Mesenchymal stem cell (in vitro differentiated cells and primary cell): ENCODE measurements around the gene RBM10.

Source experiments
- DNase-seq: peaks from one replicate; pipeline ENCODE4 v3.0.0-alpha.2; 2013
- H2AFZ ChIP-seq: one replicate; pipeline ENCODE4 v1.6.1; 2013; ENCODE audit warnings: low read depth, mild to moderate bottlenecking, control low read depth, inconsistent platforms, low read length, moderate library complexity
- H2AK5ac ChIP-seq: 2 replicates; pipeline ENCODE4 v1.6.1; 2013; ENCODE audit warnings: low read length, moderate library complexity, mild to moderate bottlenecking, inconsistent platforms; ENCODE audit not compliant: severe bottlenecking
- H2BK120ac ChIP-seq: one replicate; pipeline ENCODE4 v1.6.1; 2013; ENCODE audit warnings: low read depth, mild to moderate bottlenecking, inconsistent platforms, low read length, moderate library complexity
- H2BK12ac ChIP-seq, 2 experiments: one replicate each; pipeline ENCODE4 v1.6.1; 2013; ENCODE audit warnings: inconsistent platforms in 2 of 2, low read length in 2 of 2, mild to moderate bottlenecking in 2 of 2, moderate library complexity in 2 of 2, control low read depth in 1 of 2
- H2BK15ac ChIP-seq: one replicate; pipeline ENCODE4 v1.6.1; 2013; ENCODE audit warnings: mild to moderate bottlenecking, low read depth, inconsistent platforms; ENCODE audit not compliant: poor library complexity, severe bottlenecking
- H2BK5ac ChIP-seq: 2 replicates; pipeline ENCODE4 v1.6.1; 2013; ENCODE audit warnings: low read depth, mild to moderate bottlenecking, low read length, control low read depth, inconsistent platforms; ENCODE audit not compliant: poor library complexity, severe bottlenecking
- H3K14ac ChIP-seq, 2 experiments: one replicate each; pipeline ENCODE4 v1.6.1; 2013; ENCODE audit warnings: inconsistent platforms in 2 of 2, low read length in 2 of 2, control low read depth in 1 of 2, mild to moderate bottlenecking in 1 of 2, moderate library complexity in 1 of 2
- H3K18ac ChIP-seq, 2 experiments: one replicate each; pipeline ENCODE4 v1.6.1; 2013; ENCODE audit warnings: inconsistent platforms in 2 of 2, low read length in 2 of 2, control low read depth in 1 of 2, low read depth in 1 of 2, mild to moderate bottlenecking in 1 of 2
- H3K23ac ChIP-seq, 2 experiments: one replicate each; pipeline ENCODE4 v1.6.1; 2013; ENCODE audit warnings: inconsistent platforms in 2 of 2, low read length in 2 of 2, mild to moderate bottlenecking in 2 of 2, moderate library complexity in 2 of 2, control low read depth in 1 of 2
- H3K27ac ChIP-seq: 2 replicates; pipeline ENCODE4 v1.5.1; 2013; ENCODE audit warnings: mild to moderate bottlenecking, moderate library complexity, low read length, control low read depth, inconsistent platforms; ENCODE audit not compliant: poor library complexity, severe bottlenecking
- H3K27me3 ChIP-seq, 2 experiments: 2 replicates each; pipeline versions ENCODE4 v1.6.1 to v1.7.0; 2013; ENCODE audit warnings: low read length in 2 of 2, mild to moderate bottlenecking in 2 of 2, moderate library complexity in 2 of 2, control low read depth in 1 of 2, inconsistent platforms in 1 of 2; ENCODE audit not compliant: control insufficient read depth in 1 of 2, insufficient read depth in 1 of 2
- H3K36me3 ChIP-seq, 2 experiments: 2 replicates each; pipeline versions ENCODE4 v1.6.1 to v1.7.0; 2013; ENCODE audit warnings: low read length in 2 of 2, control low read depth in 1 of 2, inconsistent platforms in 1 of 2, low read depth in 1 of 2, mild to moderate bottlenecking in 1 of 2; ENCODE audit not compliant: insufficient read depth in 2 of 2, control insufficient read depth in 1 of 2
- H3K4ac ChIP-seq, 2 experiments: one replicate each; pipeline ENCODE4 v1.6.1; 2013; ENCODE audit warnings: inconsistent platforms in 2 of 2, low read length in 2 of 2, mild to moderate bottlenecking in 2 of 2, moderate library complexity in 2 of 2, control low read depth in 1 of 2, low read depth in 1 of 2
- H3K4me1 ChIP-seq: 2 replicates; pipeline ENCODE4 v1.6.1; 2013; ENCODE audit warnings: low read depth, low read length, control low read depth; ENCODE audit not compliant: control insufficient read depth, insufficient read depth
- H3K4me2 ChIP-seq: 2 replicates; pipeline ENCODE4 v1.6.1; 2013; ENCODE audit warnings: low read length, mild to moderate bottlenecking, inconsistent platforms; ENCODE audit not compliant: poor library complexity, severe bottlenecking
- H3K4me3 ChIP-seq, 2 experiments: 2 replicates each; pipeline versions ENCODE4 v1.5.1 to v1.7.0; 2013; ENCODE audit warnings: low read length in 2 of 2, mild to moderate bottlenecking in 2 of 2, control low read depth in 1 of 2, low read depth in 1 of 2; ENCODE audit not compliant: insufficient read depth in 1 of 2
- H3K79me1 ChIP-seq: replicated peaks from 2 replicates; pipeline ENCODE4 v1.6.1; 2013; ENCODE audit warnings: mild to moderate bottlenecking, control low read depth, low read length, inconsistent platforms; ENCODE audit not compliant: poor library complexity, severe bottlenecking
- H3K9ac ChIP-seq: 2 replicates; pipeline ENCODE4 v1.7.0; 2013; ENCODE audit warnings: mild to moderate bottlenecking, low read length, moderate library complexity
- H3K9me3 ChIP-seq: 2 replicates; pipeline ENCODE4 v1.7.0; 2013; ENCODE audit warnings: mild to moderate bottlenecking, low read length; ENCODE audit not compliant: control insufficient read depth
- H4K8ac ChIP-seq: one replicate; pipeline ENCODE4 v1.6.1; 2013; ENCODE audit warnings: inconsistent platforms, mild to moderate bottlenecking, low read length, moderate library complexity
- H4K91ac ChIP-seq: one replicate; pipeline ENCODE4 v1.6.1; 2013; ENCODE audit warnings: mild to moderate bottlenecking, low read length, inconsistent platforms
- WGBS: methylation state at CpG from one replicate; pipeline ENCODE4 v1.1.7; 2013; ENCODE audit warnings: mixed read lengths; 5-methylcytosine and 5-hydroxymethylcytosine counted together

The RBM10 gene

DNA sequence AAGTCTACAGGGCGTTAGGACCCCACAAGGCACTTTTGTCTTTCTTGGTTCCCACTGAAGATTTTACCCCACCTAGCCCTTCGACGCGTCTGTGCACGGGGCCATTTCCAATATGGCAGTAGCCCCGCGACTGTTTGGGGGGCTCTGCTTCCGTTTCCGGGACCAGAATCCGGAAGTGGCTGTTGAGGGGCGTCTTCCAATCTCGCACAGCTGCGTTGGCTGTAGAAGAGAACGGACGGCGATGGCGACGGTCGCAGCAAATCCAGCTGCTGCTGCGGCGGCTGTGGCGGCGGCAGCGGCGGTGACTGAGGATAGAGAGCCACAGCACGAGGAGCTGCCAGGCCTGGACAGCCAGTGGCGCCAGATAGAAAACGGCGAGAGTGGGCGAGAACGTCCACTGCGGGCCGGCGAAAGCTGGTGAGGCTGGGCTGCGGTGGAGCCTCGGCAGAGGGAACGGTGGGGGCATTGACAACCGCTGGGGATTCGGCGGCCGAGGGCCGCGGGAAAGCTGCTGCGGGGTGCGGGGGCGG lies 87.8 kb downstream of the RBM10 start, which contains the start of gene USP11:
Gene USP11, plus strand, starts transcription at position 207 of the 530 bp plus-strand sequence. Its CDS starts 35 bp downstream, at position 242.
- Histone ChIP-seq H2BK5ac (peak within 1 kb of the TSS; percentile 44), H3K23ac (peak within 1 kb of the TSS in 1 of 2 experiments; percentile 24), H2AK5ac (peak within 1 kb of the TSS; percentile 36), H3K4ac (peak within 1 kb of the TSS; percentile 95 to 97), H3K79me1 (peaks cover 3% of the 10 kb centered on the region), H2AFZ (peak within 1 kb of the TSS; percentile 69), H4K91ac (peak within 1 kb of the TSS; percentile 93), H3K4me1 (peaks cover 2% of the 10 kb centered on the region), H3K27ac (peak within 1 kb of the TSS; percentile 77), H3K14ac (peak within 1 kb of the TSS in 1 of 2 experiments; percentile 89), H2BK12ac (peak within 1 kb of the TSS in 1 of 2 experiments; percentile 31), H3K9ac (peak within 1 kb of the TSS; percentile 100), H3K27me3 (peaks cover 0 to 36% of the 10 kb centered on the region in 2 experiments), H3K36me3 (peaks cover 14 to 17% of the 10 kb centered on the region in 2 experiments), H3K4me2 (peak within 1 kb of the TSS; percentile 77), H3K9me3 (no peaks in the 10 kb centered on the region), H3K18ac (peak within 1 kb of the TSS; percentile 70 to 95), H4K8ac (peak within 1 kb of the TSS; percentile 93), H2BK15ac (peak within 1 kb of the TSS; percentile 93), H2BK120ac (peak within 1 kb of the TSS; percentile 34), H3K4me3 (peak within 1 kb of the TSS; percentile 85 to 93)
- under 1% methylated on average over 31 of the region's 46 CpGs for WGBS
- DNase-seq = peak; percentile 56

DNA sequence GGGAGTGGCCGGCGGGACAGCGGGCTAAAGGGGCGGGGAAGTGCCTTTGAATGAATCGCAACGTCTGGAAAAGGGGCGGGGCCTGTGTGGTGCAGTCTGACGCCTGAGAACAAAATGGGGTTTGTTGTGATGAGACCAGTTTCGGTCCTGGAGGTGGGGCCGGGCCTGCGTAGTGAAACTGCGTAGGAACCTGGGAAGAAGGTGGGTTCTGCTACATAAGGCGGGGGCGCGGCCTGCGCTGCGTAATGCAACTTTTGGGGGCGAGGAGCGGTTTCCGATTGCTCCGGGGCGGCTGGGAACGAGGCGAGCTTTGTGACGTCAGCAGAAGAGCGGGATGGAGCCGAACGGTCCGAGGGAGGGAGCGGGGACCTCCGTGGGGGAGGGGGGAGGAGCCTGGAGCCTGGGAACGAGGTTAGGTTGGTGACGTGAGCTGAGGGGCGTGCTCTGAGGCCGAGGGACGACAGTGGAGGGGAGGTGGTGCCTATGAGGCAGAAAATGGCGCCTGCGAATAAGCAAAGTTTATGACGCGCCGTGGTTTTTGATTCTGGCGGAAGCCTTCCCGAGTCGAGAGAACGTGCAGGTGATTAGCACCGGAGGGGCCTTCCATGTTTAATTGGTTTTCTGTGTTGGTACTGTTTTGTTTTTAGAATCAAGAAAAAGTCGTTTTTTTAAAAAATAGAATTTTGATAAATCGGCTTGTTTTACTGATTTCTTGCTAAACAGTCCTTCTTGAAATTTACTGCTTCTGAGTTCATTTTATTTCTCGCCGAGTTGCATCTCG lies 88.5 kb downstream of the RBM10 start:
- Histone ChIP-seq H3K27ac (peak overlapping the region; percentile 73), H3K4me3 (peak overlapping the region; percentile 85 to 93), H2BK5ac (no peak overlapping the region), H3K9me3 (no peaks in the 10 kb centered on the region), H2AK5ac (no peak overlapping the region), H3K14ac (no peak overlapping the region), H2BK15ac (no peak overlapping the region), H3K27me3 (peaks cover 0 to 36% of the 10 kb centered on the region in 2 experiments), H3K9ac (peak overlapping the region; percentile 100), H2BK120ac (no peak overlapping the region), H3K18ac (no peak overlapping the region), H4K91ac (no peak overlapping the region), H2AFZ (no peak overlapping the region), H2BK12ac (no peak overlapping the region), H4K8ac (no peak overlapping the region), H3K4ac (no peak overlapping the region), H3K23ac (no peak overlapping the region), H3K4me2 (no peak overlapping the region), H3K4me1 (peaks cover 2% of the 10 kb centered on the region), H3K79me1 (peaks cover 2% of the 10 kb centered on the region), H3K36me3 (peaks cover 10 to 12% of the 10 kb centered on the region in 2 experiments)
- DNase-seq = peak; percentile 97
- WGBS = 1% methylated on average over 31 of the region's 51 CpGs

DNA sequence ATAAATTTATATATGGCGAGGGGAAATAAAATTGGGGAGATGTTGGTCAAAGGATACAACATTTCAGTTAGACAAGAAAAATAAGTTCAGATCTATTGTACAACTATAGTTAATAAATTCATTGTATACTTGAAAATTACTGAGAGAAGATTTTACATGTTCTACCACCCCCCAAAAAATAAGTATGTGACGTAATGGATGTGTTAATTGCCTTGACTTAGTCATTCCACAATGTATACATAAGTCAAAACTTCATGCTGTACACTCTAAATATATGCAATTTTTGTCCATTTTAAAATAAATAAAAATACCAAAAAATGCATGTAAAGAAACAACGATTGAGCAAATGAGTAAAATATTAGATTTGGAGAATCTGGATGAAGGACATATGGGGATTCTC lies 89.6 kb downstream of the RBM10 start:
- H3K79me1 ChIP-seq = peaks cover 5% of the 10 kb centered on the region
- H2BK120ac ChIP-seq = no peak overlapping the region
- no peak overlapping the region for H3K27ac ChIP-seq
- no peak overlapping the region for H2BK15ac ChIP-seq
- peaks cover 7% of the 10 kb centered on the region in 2 experiments for H3K36me3 ChIP-seq
- no peak overlapping the region for H2BK5ac ChIP-seq
- H3K4me1 ChIP-seq = peaks cover 2% of the 10 kb centered on the region
- H3K4me3 ChIP-seq = peak overlapping the region in 1 of 2 experiments; percentile 85
- H3K14ac ChIP-seq = no peak overlapping the region
- H3K9ac ChIP-seq = peak overlapping the region; percentile 100
- H3K9me3 ChIP-seq = no peaks in the 10 kb centered on the region
- H3K4me2 ChIP-seq = no peak overlapping the region
- H3K23ac ChIP-seq = no peak overlapping the region
- H2BK12ac ChIP-seq = no peak overlapping the region
- DNase-seq = no peak
- H3K18ac ChIP-seq = no peak overlapping the region
- WGBS = no CpG with 5 or more reads among the region's 3 CpGs
- no peak overlapping the region for H4K91ac ChIP-seq
- H3K4ac ChIP-seq = no peak overlapping the region
- H3K27me3 ChIP-seq = peaks cover 0 to 43% of the 10 kb centered on the region in 2 experiments
- no peak overlapping the region for H4K8ac ChIP-seq
- no peak overlapping the region for H2AK5ac ChIP-seq
- H2AFZ ChIP-seq = no peak overlapping the region

- no peak overlapping the region for H2BK5ac ChIP-seq
- H2AFZ ChIP-seq = no peak overlapping the region
- H3K4ac ChIP-seq = no peak overlapping the region
- DNase-seq = peak; percentile 86
- H3K4me3 ChIP-seq = no peak overlapping the region
- peaks cover 0 to 54% of the 10 kb centered on the region in 2 experiments for H3K27me3 ChIP-seq
- H2BK120ac ChIP-seq = no peak overlapping the region
- no peak overlapping the region for H4K91ac ChIP-seq
- no peak overlapping the region for H4K8ac ChIP-seq
- no peak overlapping the region for H3K4me2 ChIP-seq
- H2AK5ac ChIP-seq = no peak overlapping the region
- H2BK15ac ChIP-seq = no peak overlapping the region
- peaks cover 2% of the 10 kb centered on the region for H3K4me1 ChIP-seq
- H2BK12ac ChIP-seq = no peak overlapping the region
- no CpG with 5 or more reads among the region's 4 CpGs for WGBS
- peaks cover 13% of the 10 kb centered on the region for H3K79me1 ChIP-seq
- no peak overlapping the region for H3K18ac ChIP-seq
- H3K36me3 ChIP-seq = peaks cover 14 to 16% of the 10 kb centered on the region in 2 experiments
- H3K14ac ChIP-seq = no peak overlapping the region
- H3K9me3 ChIP-seq = peaks cover 5% of the 10 kb centered on the region
- no peak overlapping the region for H3K27ac ChIP-seq
- H3K23ac ChIP-seq = no peak overlapping the region
- H3K9ac ChIP-seq = peak overlapping the region; percentile 100
These were observed 90.7 kb downstream of the RBM10 start for GRCh38 chrX:47235691-47236103.
